ENCODE measurements around the gene L3MBTL4.

DNA sequence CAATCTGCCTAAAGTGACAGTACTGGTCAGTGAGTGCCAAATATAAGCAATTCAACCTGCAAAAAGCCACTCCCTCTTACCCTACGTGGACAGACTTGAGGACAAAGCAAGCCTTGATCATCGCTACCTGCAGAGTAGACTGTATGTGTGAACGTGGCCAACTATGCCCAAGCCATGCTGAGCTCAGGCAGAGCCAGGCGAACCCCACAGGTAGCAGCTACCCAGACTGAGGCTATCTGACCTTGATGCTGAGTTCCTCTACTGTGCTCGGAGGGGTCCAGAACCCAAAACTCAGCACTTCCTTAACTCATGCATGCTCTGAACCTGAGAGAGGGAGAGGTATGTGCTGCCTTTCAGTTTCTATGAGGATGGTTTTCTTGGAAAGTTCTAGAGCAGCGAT, 455.9 kb downstream of the L3MBTL4 start:
- TF ChIP-seq, protein P1, sequence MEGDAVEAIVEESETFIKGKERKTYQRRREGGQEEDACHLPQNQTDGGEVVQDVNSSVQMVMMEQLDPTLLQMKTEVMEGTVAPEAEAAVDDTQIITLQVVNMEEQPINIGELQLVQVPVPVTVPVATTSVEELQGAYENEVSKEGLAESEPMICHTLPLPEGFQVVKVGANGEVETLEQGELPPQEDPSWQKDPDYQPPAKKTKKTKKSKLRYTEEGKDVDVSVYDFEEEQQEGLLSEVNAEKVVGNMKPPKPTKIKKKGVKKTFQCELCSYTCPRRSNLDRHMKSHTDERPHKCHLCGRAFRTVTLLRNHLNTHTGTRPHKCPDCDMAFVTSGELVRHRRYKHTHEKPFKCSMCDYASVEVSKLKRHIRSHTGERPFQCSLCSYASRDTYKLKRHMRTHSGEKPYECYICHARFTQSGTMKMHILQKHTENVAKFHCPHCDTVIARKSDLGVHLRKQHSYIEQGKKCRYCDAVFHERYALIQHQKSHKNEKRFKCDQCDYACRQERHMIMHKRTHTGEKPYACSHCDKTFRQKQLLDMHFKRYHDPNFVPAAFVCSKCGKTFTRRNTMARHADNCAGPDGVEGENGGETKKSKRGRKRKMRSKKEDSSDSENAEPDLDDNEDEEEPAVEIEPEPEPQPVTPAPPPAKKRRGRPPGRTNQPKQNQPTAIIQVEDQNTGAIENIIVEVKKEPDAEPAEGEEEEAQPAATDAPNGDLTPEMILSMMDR (conservative IDR thresholded peaks at IDR 0.05): no peak
- TF ChIP-seq EZH2 (IDR thresholded peaks at IDR 0.05; ENCODE audit: low read depth): no peak
